IPS DF 19.7 (cell line): ENCODE data around the gene CALHM6.

Experiments
- DNase-seq: peaks from one replicate; pipeline ENCODE4 v3.0.0-alpha.2; 2013; ENCODE audit warnings: low read depth, low spot score

Gene CALHM6

DNA sequence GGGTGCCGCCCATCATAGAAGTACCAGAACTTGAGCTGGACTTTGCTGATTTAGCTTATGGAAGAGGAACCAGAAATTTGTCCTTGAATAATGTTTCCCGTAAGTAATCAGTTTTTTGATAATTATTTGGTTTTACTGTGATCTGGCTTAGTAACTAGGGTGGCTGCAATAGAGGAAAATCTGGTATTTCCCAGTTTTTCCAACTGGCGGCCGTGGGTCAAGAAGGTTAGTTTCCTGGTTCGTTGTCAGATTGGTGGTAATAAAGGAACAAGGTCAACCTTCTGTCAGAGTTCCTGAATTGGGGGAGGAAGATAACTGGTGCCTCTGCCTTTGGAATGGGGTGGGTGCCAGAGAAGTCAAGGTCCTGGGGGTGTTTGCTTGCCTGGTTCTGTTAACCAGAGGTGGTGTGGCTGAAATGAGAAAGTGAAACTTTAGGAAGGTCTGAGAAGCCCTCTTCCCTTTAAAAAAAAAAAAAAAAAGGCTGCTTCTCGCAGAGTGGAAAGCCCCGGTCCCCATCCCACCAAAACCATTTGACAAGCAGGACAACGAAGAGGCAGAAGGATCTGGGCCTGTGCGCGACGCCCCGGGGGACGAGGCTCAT is at the start of gene CALHM6:
Gene CALHM6, plus strand, starts transcription at position 45 of the 601 bp plus-strand sequence. Its CDS starts 555 bp downstream, at position 600.
- DNase-seq, result no peak

DNA sequence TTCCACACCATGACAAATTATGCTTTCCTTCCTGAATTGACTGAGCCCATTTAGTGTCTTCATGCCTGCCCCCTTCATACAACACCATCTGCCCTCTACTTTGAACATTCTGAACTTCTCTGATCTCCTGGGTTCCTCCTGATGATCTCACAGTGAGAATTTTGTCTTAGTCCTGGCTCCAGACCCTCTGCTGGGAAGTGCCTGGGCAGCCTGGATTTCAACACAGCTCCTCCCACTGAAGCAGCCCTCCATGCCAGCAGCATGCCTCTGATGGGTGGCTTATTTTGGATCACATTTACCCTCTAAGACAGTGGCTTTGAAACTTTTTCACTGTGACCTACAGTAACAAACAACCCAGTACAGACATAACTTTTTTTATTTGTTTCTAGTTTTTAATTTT is 48.9 kb upstream of the CALHM6 start:
- no peak for DNase-seq

DNA sequence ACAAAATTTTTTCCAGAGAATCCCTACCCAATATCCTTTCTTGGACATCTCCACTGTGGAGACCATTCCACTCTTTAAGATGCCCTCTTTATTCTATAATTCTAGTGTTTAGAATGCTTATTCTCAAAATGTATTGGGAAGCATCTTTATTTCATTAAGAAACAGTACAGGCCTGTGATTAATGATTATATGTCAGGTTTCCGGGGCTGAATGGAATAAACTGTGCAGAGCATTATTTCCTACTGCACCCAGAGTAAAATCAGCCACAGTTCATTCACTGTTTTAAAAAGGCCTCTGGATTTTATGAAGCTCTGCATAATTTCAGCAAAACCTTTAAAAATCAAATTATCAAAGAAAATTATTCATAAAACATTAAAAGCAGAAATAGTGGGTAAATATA is 47.8 kb upstream of the CALHM6 start:
- DNase-seq, result no peak

GRCh38 chr6:116417661-116418060 is 43.5 kb upstream of the CALHM6 start:
- no peak for DNase-seq

DNA sequence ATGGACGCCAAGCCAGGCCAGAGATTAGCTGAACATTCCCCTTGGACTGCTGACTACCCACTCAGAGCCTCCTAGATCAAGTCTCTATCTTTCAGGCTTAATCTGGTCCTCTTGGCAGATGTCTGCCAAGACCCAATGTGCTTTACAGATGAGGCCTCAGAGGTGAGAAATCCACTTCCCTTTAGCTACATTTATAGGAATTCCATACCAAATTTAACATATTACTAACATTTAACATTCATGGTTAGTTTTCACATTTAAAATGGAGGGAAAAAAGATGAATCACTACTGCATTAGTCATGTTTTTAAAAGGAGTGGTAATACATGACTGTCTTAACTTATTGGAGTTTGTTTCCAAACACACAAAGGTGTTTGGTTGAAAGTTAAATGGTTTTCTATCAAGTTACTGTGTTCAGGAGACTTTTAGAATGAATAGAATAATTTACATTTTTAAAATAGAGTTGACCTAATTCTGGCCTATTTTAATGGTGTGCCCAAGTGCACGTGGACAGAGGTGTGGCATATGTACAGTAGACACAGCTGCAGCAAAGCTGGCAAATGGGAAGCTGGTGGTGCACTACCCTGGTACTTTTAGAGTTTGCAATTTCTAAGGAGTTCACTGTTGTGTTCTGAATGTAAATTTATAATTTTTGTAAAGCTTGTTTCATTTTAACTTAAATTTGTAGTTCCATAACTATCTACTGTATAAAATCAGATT is 41.9 kb upstream of the CALHM6 start:
- DNase-seq, result no peak

- DNase-seq, result no peak
Observed at GRCh38 chr6:116420341-116420740, 40.8 kb upstream of the CALHM6 start.

GRCh38 chr6:116422238-116422637 is 38.9 kb upstream of the CALHM6 start:
- DNase-seq, result no peak

- DNase-seq, result no peak
Observed at GRCh38 chr6:116424001-116424400, 37.2 kb upstream of the CALHM6 start.

GRCh38 chr6:116426551-116426950 is 34.6 kb upstream of the CALHM6 start:
- DNase-seq, result no peak

GRCh38 chr6:116429111-116429510 is 32.1 kb upstream of the CALHM6 start:
- DNase-seq, result no peak

DNA sequence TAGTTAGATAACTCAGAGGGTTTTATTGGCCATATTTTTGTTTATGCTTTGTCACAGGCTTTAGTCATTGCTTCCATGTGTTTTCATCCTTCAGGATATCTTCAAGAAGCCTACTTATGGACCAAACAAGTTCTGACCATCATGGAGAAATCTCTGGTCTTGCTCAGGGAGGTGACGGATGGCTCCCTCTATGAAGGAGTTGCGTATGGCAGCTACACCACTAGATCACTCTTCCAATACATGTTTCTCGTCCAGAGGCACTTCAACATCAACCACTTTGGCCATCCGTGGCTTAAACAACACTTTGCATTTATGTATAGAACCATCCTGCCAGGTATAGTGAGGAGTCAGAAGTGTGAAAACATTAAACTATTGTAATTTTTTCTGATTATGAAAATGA is 30.3 kb upstream of the CALHM6 start:
- no peak for DNase-seq

DNA sequence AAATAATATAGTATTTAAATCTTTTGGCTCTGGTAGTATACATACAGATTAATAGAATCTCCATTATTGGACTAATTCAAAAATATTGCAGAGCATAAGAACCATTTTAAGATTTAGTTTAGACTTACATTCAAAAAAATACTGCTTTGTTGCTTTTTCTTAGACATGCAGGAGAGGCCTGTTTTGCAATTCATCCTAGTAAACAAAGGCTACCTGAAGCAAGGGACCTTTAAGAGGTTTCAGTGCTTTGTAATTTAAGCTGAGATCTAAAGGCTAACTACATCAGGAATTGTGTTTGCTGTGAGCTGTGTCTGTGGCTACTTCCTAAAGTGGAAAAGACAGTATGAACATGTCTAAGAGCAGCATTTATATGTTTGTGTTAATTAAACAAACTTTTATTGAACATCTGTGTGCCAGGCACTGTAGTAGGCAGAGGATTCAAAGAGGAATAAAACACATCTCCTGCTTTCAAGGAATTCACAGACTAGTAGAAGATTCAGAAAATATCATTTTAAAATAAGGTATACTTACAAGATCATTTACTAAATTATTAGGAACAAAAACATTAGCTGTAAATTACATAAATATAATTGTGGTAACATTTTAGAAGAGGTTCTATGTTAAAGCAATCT is 29.1 kb upstream of the CALHM6 start:
- DNase-seq, result peak; percentile 33

GRCh38 chr6:116433206-116433712 is 27.9 kb upstream of the CALHM6 start:
- DNase-seq, result no peak

DNA sequence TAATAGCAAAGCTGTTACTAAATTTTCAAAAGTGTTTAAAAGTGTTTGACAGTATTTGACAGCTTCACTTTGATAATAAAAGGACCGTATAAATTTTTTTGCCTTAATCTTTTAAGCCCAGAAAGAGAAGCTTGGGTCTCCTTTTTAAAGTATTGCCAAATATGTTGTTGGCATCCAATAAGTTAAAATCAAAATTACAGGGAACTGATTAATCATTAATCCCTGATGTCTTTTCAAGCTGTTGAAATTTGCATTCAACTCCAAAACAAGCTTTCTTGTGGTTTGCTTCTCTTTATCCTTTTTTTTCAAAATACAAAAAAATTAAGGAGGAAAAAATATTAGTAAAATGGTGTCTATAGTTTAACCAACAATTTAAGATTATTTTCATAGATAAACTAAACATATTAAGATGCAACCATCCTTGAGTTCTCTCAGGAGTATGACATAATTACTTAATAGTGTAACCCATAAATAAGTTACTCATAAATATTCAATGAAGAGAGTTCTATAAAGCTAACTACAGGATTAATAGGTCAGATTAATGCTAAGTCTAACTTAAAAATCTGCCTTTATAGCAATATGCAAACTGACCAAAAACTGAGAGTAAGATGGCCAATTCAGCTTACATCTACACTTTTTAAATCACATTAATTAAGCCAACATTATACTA is 27.0 kb upstream of the CALHM6 start:
- no peak for DNase-seq

DNA sequence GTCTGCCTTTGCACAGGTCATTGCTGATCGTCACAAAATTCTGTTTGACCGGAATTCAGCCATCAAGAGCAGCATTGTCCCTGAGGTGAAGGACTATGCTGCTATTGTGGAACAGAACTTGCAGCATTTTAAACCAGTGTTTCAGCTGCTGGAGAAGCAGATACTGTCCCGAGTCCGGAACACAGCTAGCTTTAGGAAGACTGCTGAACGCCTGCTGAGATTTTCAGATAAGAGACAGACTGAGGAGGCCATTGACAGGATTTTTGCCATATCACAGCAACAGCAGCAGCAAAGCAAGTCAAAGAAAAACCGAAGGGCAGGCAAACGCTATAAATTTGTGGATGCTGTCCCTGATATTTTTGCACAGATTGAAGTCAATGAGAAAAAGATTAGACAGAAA is 24.6 kb upstream of the CALHM6 start:
- no peak for DNase-seq

GRCh38 chr6:116437656-116438055 is 23.5 kb upstream of the CALHM6 start:
- no peak for DNase-seq

GRCh38 chr6:116438590-116439448 is 22.4 kb upstream of the CALHM6 start:
- no peak for DNase-seq

DNA sequence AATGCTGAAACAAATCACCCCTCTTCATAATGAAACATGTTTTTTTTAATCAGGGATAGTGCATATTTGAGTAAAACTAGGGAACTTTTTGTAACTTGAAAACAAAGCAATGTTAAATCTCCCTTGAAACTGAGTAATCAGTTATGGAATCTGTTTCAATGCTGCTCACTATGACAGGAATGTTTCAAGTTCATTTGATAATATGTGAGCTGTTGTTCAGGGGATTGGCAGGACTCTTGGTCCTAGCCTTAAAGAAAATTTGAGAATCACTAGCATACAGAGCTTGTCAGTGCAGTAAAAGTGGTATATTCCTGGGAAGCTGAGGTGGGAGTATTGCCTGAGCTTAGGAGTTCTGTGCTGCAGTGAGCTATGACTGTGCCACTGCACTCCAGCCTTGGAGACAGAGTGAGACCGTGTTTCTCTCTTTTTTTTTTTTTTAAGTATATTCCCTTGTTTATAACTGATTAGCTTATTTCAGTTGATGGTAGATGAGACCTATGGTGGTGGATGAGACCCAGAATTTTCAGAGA is 21.6 kb upstream of the CALHM6 start:
- no peak for DNase-seq

DNA sequence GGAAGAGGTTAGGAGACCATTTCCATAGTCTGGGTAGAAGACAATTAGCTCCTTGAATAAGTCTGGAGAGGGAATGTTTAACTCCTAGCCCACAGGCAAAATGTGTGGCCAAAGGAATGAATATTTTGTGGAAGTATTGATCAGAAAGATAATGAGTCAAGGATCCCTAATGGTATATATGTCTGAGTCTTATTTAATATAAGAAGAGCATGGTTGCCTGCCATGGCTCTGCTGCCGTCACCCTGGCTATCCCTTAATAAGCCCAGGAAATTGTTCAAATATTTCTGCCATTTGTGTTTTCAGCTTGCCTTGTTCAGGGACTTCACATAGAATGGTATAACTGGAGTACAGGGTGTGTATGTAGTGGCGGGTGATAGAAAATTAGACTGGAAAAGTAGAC is 18.1 kb upstream of the CALHM6 start:
- no peak for DNase-seq

GRCh38 chr6:116444092-116444491 is 17.1 kb upstream of the CALHM6 start:
- no peak for DNase-seq

- DNase-seq, result no peak
Observed at GRCh38 chr6:116444575-116444974, 16.6 kb upstream of the CALHM6 start.
